GM12878 (cell line): ENCODE data around the gene NUP107. TPM values are rescaled to one million over a fixed set of nuclear protein-coding genes. Genes with fewer than 3 reads are reported as not detected.

Experiments
- ATAC-seq: fragments of 200-7000 bp; cut with Tn5 transposase; 3 replicates; pipeline ENCODE4 v1.9.1; 2020; ENCODE audit warnings: mild to moderate bottlenecking, moderate library complexity
- BruUV-seq: library from RNA; stranded (reverse); fragments of 400-500 nt; replicated peaks from 2 replicates; lab custom pipeline; 2021; lab: Mats Ljungman, UMichigan
- CTCF ChIA-PET: fragments of 300-600 bp; sonication (Branson Sonifier 250); formaldehyde crosslinking; extraction: SDS; loops from one replicate; lab custom pipeline; 2021; ENCODE audit warnings: inconsistent platforms; lab: Yijun Ruan, JAX
- POLR2A ChIA-PET: fragments of 350-600 bp; formaldehyde crosslinking; extraction: SDS; loops from one replicate; lab custom pipeline; 2021; ENCODE audit warnings: inconsistent platforms; lab: Charles Lee
- RAD21 ChIA-PET: fragments of 300-600 bp; sonication (Branson Sonifier 250); formaldehyde crosslinking; loops from one replicate; lab custom pipeline; 2023; ENCODE audit warnings: antibody characterized with exemption; ENCODE audit not compliant: unreplicated experiment; lab: Charles Lee
- SMC1A ChIA-PET: fragments of 300-600 bp; sonication (Branson Sonifier 250); formaldehyde crosslinking; loops from one replicate; lab custom pipeline; 2023; ENCODE audit not compliant: unreplicated experiment, uncharacterized antibody; lab: Charles Lee
- DNase-seq: peaks from one replicate; pipeline ENCODE4 v3.0.0-alpha.2; 2011; ENCODE audit warnings: low read depth, low spot score
- FAIRE-seq: peaks from 3 replicates; lab custom pipeline; 2011; peaks lifted over from hg19 to GRCh38; lab: Jason Lieb, UNC
- H2AFZ ChIP-seq: 2 replicates; pipeline ENCODE4 v1.6.0; 2011; ENCODE audit warnings: low read depth, low read length, control low read depth; ENCODE audit not compliant: control insufficient read depth
- H3K27ac ChIP-seq: 2 replicates; pipeline ENCODE4 v1.5.1; 2011; ENCODE audit warnings: control low read depth; ENCODE audit not compliant: control insufficient read depth, insufficient read depth
- H3K27me3 ChIP-seq, 2 experiments: replicated peaks in 1 of 2; 2 replicates each; pipeline versions ENCODE4 v1.6.0 to v1.6.1; 2011; ENCODE audit warnings: low read length in 1 of 2; ENCODE audit not compliant: control insufficient read depth in 2 of 2, insufficient read depth in 2 of 2
- H3K36me3 ChIP-seq, 2 experiments: 2 replicates each; pipeline ENCODE4 v1.5.1; 2011; ENCODE audit warnings: low read length in 1 of 2; ENCODE audit not compliant: control insufficient read depth in 2 of 2, insufficient read depth in 2 of 2
- H3K4me1 ChIP-seq: 2 replicates; pipeline ENCODE4 v1.6.1; 2011; ENCODE audit warnings: mild to moderate bottlenecking, low read length, moderate library complexity, mixed read lengths; ENCODE audit not compliant: control insufficient read depth, insufficient read depth
- H3K4me2 ChIP-seq: 2 replicates; pipeline ENCODE4 v1.6.0; 2011; ENCODE audit warnings: control low read depth; ENCODE audit not compliant: control insufficient read depth, insufficient read depth
- H3K4me3 ChIP-seq: fragments of 200-600 bp; sonication (generic); 2 replicates; pipeline ENCODE4 v1.5.1; 2016
- H3K79me2 ChIP-seq: 2 replicates; pipeline ENCODE4 v1.6.0; 2011; ENCODE audit warnings: low read length; ENCODE audit not compliant: control insufficient read depth, insufficient read depth
- H3K9ac ChIP-seq: 2 replicates; pipeline ENCODE4 v1.8.0; 2011; ENCODE audit warnings: low read length, control low read depth, mixed read lengths; ENCODE audit not compliant: control insufficient read depth, insufficient read depth
- H3K9me3 ChIP-seq: replicated peaks from 3 replicates; pipeline ENCODE4 v1.5.1; 2011; ENCODE audit warnings: mild to moderate bottlenecking, low read length; ENCODE audit not compliant: control insufficient read depth, insufficient read depth
- H4K20me1 ChIP-seq: 2 replicates; pipeline ENCODE4 v1.6.0; 2011; ENCODE audit not compliant: control insufficient read depth, insufficient read depth
- BCLAF1 ChIP-seq: fragments of 450-650 bp; IDR thresholded peaks from 2 replicates; pipeline ENCODE4 v1.6.1; 2017; ENCODE audit warnings: antibody characterized with exemption, mild to moderate bottlenecking, moderate library complexity
- FOXM1 ChIP-seq: IDR thresholded peaks from 2 replicates; pipeline ENCODE4 v1.6.1; 2012; ENCODE audit warnings: low read depth, mild to moderate bottlenecking, inconsistent platforms, low read length, moderate library complexity
- IRF3 ChIP-seq: fragments of 450-650 bp; IDR thresholded peaks from 2 replicates; pipeline ENCODE4 v1.6.1; 2014; ENCODE audit warnings: mild to moderate bottlenecking
- KLF5 ChIP-seq: fragments of 450-650 bp; IDR thresholded peaks from 2 replicates; pipeline ENCODE4 v1.6.1; 2014; ENCODE audit warnings: mild to moderate bottlenecking; ENCODE audit not compliant: partially characterized antibody
- MLLT1 ChIP-seq: fragments of 450-650 bp; IDR thresholded peaks from 2 replicates; pipeline ENCODE4 v1.6.1; 2016; ENCODE audit warnings: mild to moderate bottlenecking
- MXI1 ChIP-seq: fragments of 150-350 bp; IDR thresholded peaks from 2 replicates; pipeline ENCODE4 v1.6.1; 2011; ENCODE audit warnings: low read depth, mild to moderate bottlenecking, inconsistent platforms, low read length, improper control_type of control experiment
- PAX5 ChIP-seq: IDR thresholded peaks from 2 replicates; pipeline ENCODE4 v1.6.1; 2011; ENCODE audit warnings: low read depth, low read length, borderline replicate concordance
- ZBTB40 ChIP-seq: fragments of 450-650 bp; IDR thresholded peaks from 2 replicates; pipeline ENCODE4 v1.6.1; 2016; ENCODE audit warnings: mild to moderate bottlenecking, moderate library complexity, borderline replicate concordance
- ZNF622 ChIP-seq: fragments of 450-650 bp; IDR thresholded peaks from 2 replicates; pipeline ENCODE4 v1.6.1; 2017; ENCODE audit warnings: mild to moderate bottlenecking, inconsistent platforms
- ZZZ3 ChIP-seq: IDR thresholded peaks from 2 replicates; pipeline ENCODE4 v1.6.1; 2011; ENCODE audit warnings: low read depth; ENCODE audit not compliant: control insufficient read depth, insufficient read length
- WGBS: methylation state at CpG from one replicate; pipeline ENCODE4 v1.1.6; 2016; ENCODE audit warnings: low lambda C conversion rate; ENCODE audit not compliant: insufficient replicate concordance, insufficient coverage; ENCODE audit errors: missing lambda C conversion rate; 5-methylcytosine and 5-hydroxymethylcytosine counted together
- in situ Hi-C: fragments of 300-500 bp; cut with MboI; formaldehyde crosslinking; loops from 9 replicates; pipeline ENCODE4 v1.14.3; 2018; ENCODE audit warnings: mixed read lengths
- intact Hi-C: fragments of 100-400 bp; cut with micrococcal nuclease; formaldehyde crosslinking; loops from one replicate; pipeline ENCODE4 v1.14.2; 2022; ENCODE audit not compliant: unreplicated experiment
- polyA plus RNA-seq, 11 experiments: library from polyadenylated mRNA; depleted of rRNA in 4 of 11; unstranded in 6 of 11; stranded (reverse) in 5 of 11; fragments of >200 nt; fragmentation: Nextera tagmentation in 4 of 11; fragmentation: Illumina TruSeq in 1 of 11; extraction: Ambion mirVana in 4 of 11; extraction: Trizol in 1 of 11; gene quantifications; 1 replicate in 1 of 11; 2 replicates in 10 of 11; pipeline versions ENCODE4 v1.2.1 to v1.2.3, GENCODE V29; 2011 to 2016; ENCODE audit warnings: inconsistent platforms in 2 of 11, missing spikeins in 2 of 11, low read depth in 1 of 11
- total RNA-seq, 4 experiments: library from RNA; depleted of rRNA in 3 of 4; stranded (reverse); fragments of >200 nt in 3 of 4; fragmentation: Illumina TruSeq in 1 of 4; extraction: Trizol in 1 of 4; gene quantifications; 2 replicates each; pipeline versions ENCODE4 v1.2.1 to v1.2.3, GENCODE V29; 2013 to 2021

Gene NUP107
- total and polyA plus RNA-seq, 10 of the 15 experiments (the other 5 are each of a cell fraction or from before 2014, with no cell fraction given): 73.4 to 132 (median 92.4) TPM

- in situ Hi-C loops: no loop called here
- H3K4me3 ChIP-seq: no peak overlapping the region
- no peak for FAIRE-seq
- intact Hi-C loops: no loop called here
- ChIA-PET RAD21 (interaction anchor here (0.7 kb wide), 1 partner anchor 186 kb away, joined by 3 read pairs; no protein-coding TSS in a partner anchor), SMC1A (interaction anchor here (1.0 kb wide), 1 partner anchor 95 kb away, joined by 3 read pairs; no protein-coding TSS in a partner anchor), POLR2A (interaction anchor here (1.0 kb wide), 1 partner anchor 23 kb away, joined by 3 read pairs; no protein-coding TSS in a partner anchor), CTCF (no interaction called here)
- ATAC-seq: no peak
- WGBS: 0% methylated on average over 1 of the region's 1 CpG
- peaks cover 0 to 4% of the 10 kb centered on the region in 2 experiments; a peak in 2 of 4 replicates for H3K36me3 ChIP-seq
- no peak overlapping the region for H3K4me2 ChIP-seq
- H3K9me3 ChIP-seq: no peaks in the 10 kb centered on the region
- H3K27me3 ChIP-seq: no peaks in the 10 kb centered on the region
- H3K27ac ChIP-seq: no peak overlapping the region
- no peak overlapping the region for H2AFZ ChIP-seq
- H4K20me1 ChIP-seq: no peaks in the 10 kb centered on the region
- no peak overlapping the region for H3K9ac ChIP-seq
- H3K4me1 ChIP-seq: no peaks in the 10 kb centered on the region
- no peak for DNase-seq
- TF ChIP-seq BCLAF1 (no peak), MXI1 (no peak), ZBTB40 (no peak), KLF5 (no peak), PAX5 (no peak), ZNF622 (no peak), MLLT1 (no peak), FOXM1 (no peak), ZZZ3 (no peak), IRF3 (no peak)
- BruUV-seq: no TSS peak
- H3K79me2 ChIP-seq: no peaks in the 10 kb centered on the region
Observed at GRCh38 chr12:68667291-68667690, 19.5 kb upstream of the NUP107 start.
